Aorta (tissue), 5 donors: ENCODE data around the gene CMIP. TPM values are rescaled to one million over a fixed set of nuclear protein-coding genes. Genes with fewer than 3 reads are reported as not detected.
"Not testable (repeated sequence)": the region's sequence is repeated elsewhere in the genome, so short reads cannot be mapped to it uniquely, and the experiment has no call there.

Experiments used
- ATAC-seq: fragments of 200-7000 bp; cut with Tn5 transposase; one replicate; pipeline ENCODE4 v1.9.1; 2022; ENCODE audit warnings: moderate library complexity; ENCODE audit not compliant: low FRiP score
- DNase-seq, 2 donors: peaks; one replicate each; pipeline ENCODE4 v3.0.0-alpha.2; 2020
- H3K27ac ChIP-seq, 2 donors: one replicate each; pipeline ENCODE4 v1.5.1; 2013; ENCODE audit warnings: low read length in 2 of 2, mild to moderate bottlenecking in 2 of 2, moderate library complexity in 2 of 2, control low read depth in 1 of 2, inconsistent platforms in 1 of 2, low read depth in 1 of 2
- H3K27me3 ChIP-seq, 2 donors: one replicate each; pipeline ENCODE4 v1.6.1; 2013; ENCODE audit warnings: control low read depth in 1 of 2, low read length in 1 of 2, mild to moderate bottlenecking in 1 of 2, moderate library complexity in 1 of 2; ENCODE audit not compliant: insufficient read depth in 2 of 2, control insufficient read depth in 1 of 2
- H3K36me3 ChIP-seq, 2 donors: one replicate each; pipeline ENCODE4 v1.6.1; 2013; ENCODE audit warnings: control low read depth in 1 of 2, low read length in 1 of 2, mild to moderate bottlenecking in 1 of 2; ENCODE audit not compliant: insufficient read depth in 2 of 2, control insufficient read depth in 1 of 2
- H3K4me1 ChIP-seq, 2 donors: one replicate each; pipeline ENCODE4 v1.6.1; 2013; ENCODE audit warnings: low read length in 2 of 2, control low read depth in 1 of 2, mild to moderate bottlenecking in 1 of 2, moderate library complexity in 1 of 2; ENCODE audit not compliant: insufficient read depth in 2 of 2, control insufficient read depth in 1 of 2
- H3K4me3 ChIP-seq, 2 donors: one replicate each; pipeline ENCODE4 v1.5.1; 2013; ENCODE audit warnings: low read length in 2 of 2, control low read depth in 1 of 2, mild to moderate bottlenecking in 1 of 2
- H3K9me3 ChIP-seq: one replicate; pipeline ENCODE4 v1.6.1; 2013; ENCODE audit warnings: mild to moderate bottlenecking, low read length; ENCODE audit not compliant: control insufficient read depth
- WGBS, 2 donors: extraction: QIAGEN DNeasy Blood & Tissue Kit; methylation state at CpG; one replicate each; pipeline ENCODE4 v1.1.7; 2013; 5-methylcytosine and 5-hydroxymethylcytosine counted together
- intact Hi-C, 2 donors: fragments of 100-400 bp; cut with DNase I; formaldehyde crosslinking; loops; one replicate each; pipeline versions ENCODE4 v1.14.2 to v1.15.0; 2022
- polyA plus RNA-seq, 2 donors: library from polyadenylated mRNA; stranded (reverse); fragments of 200-250 nt; gene quantifications; one replicate each; pipeline ENCODE4 v1.2.3, GENCODE V29; 2013
- total RNA-seq, 2 donors: library from RNA; stranded (reverse); fragmentation: NEBNext Ultra II Directional; extraction: Animal tissue kit (Norgen Biotek cat#: 25700); gene quantifications; one replicate each; pipeline ENCODE4 v1.2.1, GENCODE V29; 2021
- donor health status: healthy with polysubstance abuse.
- donor health status: Bipolar disorder and iron deficiency.
- donor health status: DM: no; HTN: no; CAD: no.
- donor health status: DM: no; HTN: no; CAD: no.
- donor health status: DM: yes; HTN: yes; CAD: no.

Gene CMIP
- total and polyA plus RNA-seq, 4 donors = 2.4 to 96.3 (median 27.9) TPM

- Histone ChIP-seq H3K27me3 (no peaks in the 10 kb centered on the region), H3K36me3 (no peaks in the 10 kb centered on the region), H3K4me3 (no peak overlapping the region), H3K9me3 (no peaks in the 10 kb centered on the region), H3K27ac (no peak overlapping the region), H3K4me1 (no peaks in the 10 kb centered on the region)
- no peak for ATAC-seq
- intact Hi-C loops = loop anchor here (10.0 kb wide), 2 partner anchors 535 to 705 kb away; partner anchors contain the start of gene ATMIN (in 1 of the 2)
- DNase-seq = no peak
- 86 to 87% methylated on average over 8 of the region's 8 CpGs for WGBS, 2 donors
Measured at GRCh38 chr16:81739503-81739902, 294.9 kb downstream of the CMIP start.

- no peaks in the 10 kb centered on the region for H3K9me3 ChIP-seq
- H3K27me3 ChIP-seq = no peaks in the 10 kb centered on the region
- H3K27ac ChIP-seq = no peak overlapping the region
- WGBS, 2 donors = 73 to 77% methylated on average over 8 of the region's 8 CpGs
- no peaks in the 10 kb centered on the region for H3K36me3 ChIP-seq
- ATAC-seq = no peak
- H3K4me3 ChIP-seq = no peak overlapping the region
- no peaks in the 10 kb centered on the region for H3K4me1 ChIP-seq
- no peak for DNase-seq
- intact Hi-C loops = loop anchor here in 1 of 2 donors (5.0 kb wide), 1 partner anchor 538 kb away; no protein-coding TSS in a partner anchor
Measured at GRCh38 chr16:81740169-81740568, 295.6 kb downstream of the CMIP start.

GRCh38 chr16:81741430-81741770 is 296.8 kb downstream of the CMIP start:
- H3K27ac ChIP-seq, H3K27me3 ChIP-seq, DNase-seq, H3K9me3 ChIP-seq, H3K4me3 ChIP-seq, ATAC-seq, H3K4me1 ChIP-seq, H3K36me3 ChIP-seq: not testable (repeated sequence)
- intact Hi-C loops = loop anchor here in 1 of 2 donors (5.0 kb wide), 1 partner anchor 539 kb away; no protein-coding TSS in a partner anchor
- 82 to 83% methylated on average over 6 of the region's 6 CpGs for WGBS, 2 donors

GRCh38 chr16:81744385-81744784 is 299.8 kb downstream of the CMIP start:
- Histone ChIP-seq H3K9me3 (no peaks in the 10 kb centered on the region), H3K36me3 (no peaks in the 10 kb centered on the region), H3K4me1 (no peaks in the 10 kb centered on the region), H3K4me3 (no peak overlapping the region), H3K27ac (no peak overlapping the region), H3K27me3 (no peaks in the 10 kb centered on the region)
- intact Hi-C loops = loop anchor here in 1 of 2 donors (5.0 kb wide), 1 partner anchor 542 kb away; no protein-coding TSS in a partner anchor
- no peak for ATAC-seq
- no peak for DNase-seq
- 63 to 81% methylated on average over 4 of the region's 4 CpGs for WGBS, 2 donors

- no peaks in the 10 kb centered on the region for H3K4me1 ChIP-seq
- H3K27ac ChIP-seq = no peak overlapping the region
- no peak for ATAC-seq
- H3K27me3 ChIP-seq = no peaks in the 10 kb centered on the region
- intact Hi-C loops = loop anchor here in 1 of 2 donors (5.0 kb wide), 1 partner anchor 543 kb away; no protein-coding TSS in a partner anchor
- H3K9me3 ChIP-seq = no peaks in the 10 kb centered on the region
- no peak for DNase-seq
- H3K4me3 ChIP-seq = no peak overlapping the region
- no peaks in the 10 kb centered on the region for H3K36me3 ChIP-seq
- WGBS, 2 donors = 86 to 89% methylated on average over 4 of the region's 4 CpGs
Measured at GRCh38 chr16:81744911-81745310, 300.3 kb downstream of the CMIP start.

- intact Hi-C loops = no loop called here
- no peaks in the 10 kb centered on the region for H3K4me1 ChIP-seq
- no peaks in the 10 kb centered on the region for H3K27me3 ChIP-seq
- DNase-seq (peak; percentile 81 to 89), ATAC-seq (peak; percentile 84)
- H3K27ac ChIP-seq = no peak overlapping the region
- no peaks in the 10 kb centered on the region for H3K9me3 ChIP-seq
- H3K36me3 ChIP-seq = no peaks in the 10 kb centered on the region
- peak overlapping the region in 1 of 2 donors; percentile 33 for H3K4me3 ChIP-seq
- 23 to 25% methylated on average over 33 of the region's 33 CpGs for WGBS, 2 donors
Measured at GRCh38 chr16:81745704-81746558, 301.3 kb downstream of the CMIP start.

GRCh38 chr16:81746566-81746965 is 302.0 kb downstream of the CMIP start:
- DNase-seq (no peak), ATAC-seq (no peak)
- Histone ChIP-seq H3K27ac (no peak overlapping the region), H3K27me3 (no peaks in the 10 kb centered on the region), H3K9me3 (no peaks in the 10 kb centered on the region), H3K4me3 (peak overlapping the region in 1 of 2 donors; percentile 33), H3K4me1 (no peaks in the 10 kb centered on the region), H3K36me3 (no peaks in the 10 kb centered on the region)
- WGBS, 2 donors = 51 to 52% methylated on average over 5 of the region's 5 CpGs
- intact Hi-C loops = no loop called here

- Histone ChIP-seq H3K9me3 (no peaks in the 10 kb centered on the region), H3K27ac (no peak overlapping the region), H3K4me3 (no peak overlapping the region), H3K36me3 (no peaks in the 10 kb centered on the region), H3K4me1 (no peaks in the 10 kb centered on the region), H3K27me3 (no peaks in the 10 kb centered on the region)
- ATAC-seq (no peak), DNase-seq (no peak)
- intact Hi-C loops = no loop called here
- 49 to 57% methylated on average over 7 of the region's 7 CpGs for WGBS, 2 donors
Measured at GRCh38 chr16:81748476-81749198, 304.0 kb downstream of the CMIP start.
